Kidney epithelial cell (primary cell): ENCODE results near the gene WWC2. TPM values are rescaled to one million over a fixed set of nuclear protein-coding genes. Genes with fewer than 3 reads are reported as not detected.

Source experiments
- DNase-seq: peaks from one replicate; pipeline ENCODE4 v3.0.0-alpha.2; 2010; ENCODE audit warnings: low read depth
- H3K27me3 ChIP-seq: 2 replicates; pipeline ENCODE4 v1.6.0; 2011; ENCODE audit warnings: low read length; ENCODE audit not compliant: control insufficient read depth, insufficient read depth
- H3K36me3 ChIP-seq: 2 replicates; pipeline ENCODE4 v1.5.1; 2011; ENCODE audit warnings: low read length; ENCODE audit not compliant: control insufficient read depth, insufficient read depth
- H3K4me3 ChIP-seq: 2 replicates; pipeline ENCODE4 v1.5.1; 2011; ENCODE audit warnings: low read depth, mild to moderate bottlenecking, control low read depth, low read length
- total RNA-seq: library from RNA; depleted of rRNA; stranded (reverse); fragments of >200 nt; gene quantifications from 2 replicates; pipeline ENCODE4 v1.2.3, GENCODE V29; 2015
- TF ChIP-seq, protein P1 (sequence below): IDR thresholded peaks from 2 replicates; pipeline ENCODE4 v1.5.1; 2011; ENCODE audit warnings: mild to moderate bottlenecking, moderate library complexity, low read length, control low read depth, inconsistent platforms; ENCODE audit not compliant: insufficient read depth, poor library complexity, severe bottlenecking

WWC2 gene
- total RNA-seq, 1 donor from 2014 or later: 29.0 TPM

DNA sequence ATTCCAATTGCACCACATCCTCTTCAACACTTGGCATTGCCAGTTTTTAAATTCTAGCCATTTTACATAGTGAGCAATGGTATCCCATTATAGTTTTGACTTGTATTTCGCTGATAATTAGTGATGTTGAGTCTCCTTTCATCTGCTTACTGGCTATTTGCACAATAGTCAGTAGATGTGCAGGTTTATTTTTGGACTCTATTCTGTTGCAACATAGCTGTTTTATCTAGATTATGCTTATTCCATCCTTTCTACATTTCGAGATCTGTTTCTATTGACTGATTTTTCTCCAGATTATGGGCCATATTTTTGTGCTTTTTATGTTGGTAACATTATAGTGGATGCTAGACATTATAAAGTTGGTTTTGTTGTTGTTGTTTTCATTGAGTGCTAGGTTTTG is 106.1 kb downstream of the WWC2 start:
- Histone ChIP-seq H3K27me3 (no peaks in the 10 kb centered on the region), H3K36me3 (no peaks in the 10 kb centered on the region), H3K4me3 (no peak overlapping the region)
- no peak for DNase-seq
- TF ChIP-seq, protein P1, sequence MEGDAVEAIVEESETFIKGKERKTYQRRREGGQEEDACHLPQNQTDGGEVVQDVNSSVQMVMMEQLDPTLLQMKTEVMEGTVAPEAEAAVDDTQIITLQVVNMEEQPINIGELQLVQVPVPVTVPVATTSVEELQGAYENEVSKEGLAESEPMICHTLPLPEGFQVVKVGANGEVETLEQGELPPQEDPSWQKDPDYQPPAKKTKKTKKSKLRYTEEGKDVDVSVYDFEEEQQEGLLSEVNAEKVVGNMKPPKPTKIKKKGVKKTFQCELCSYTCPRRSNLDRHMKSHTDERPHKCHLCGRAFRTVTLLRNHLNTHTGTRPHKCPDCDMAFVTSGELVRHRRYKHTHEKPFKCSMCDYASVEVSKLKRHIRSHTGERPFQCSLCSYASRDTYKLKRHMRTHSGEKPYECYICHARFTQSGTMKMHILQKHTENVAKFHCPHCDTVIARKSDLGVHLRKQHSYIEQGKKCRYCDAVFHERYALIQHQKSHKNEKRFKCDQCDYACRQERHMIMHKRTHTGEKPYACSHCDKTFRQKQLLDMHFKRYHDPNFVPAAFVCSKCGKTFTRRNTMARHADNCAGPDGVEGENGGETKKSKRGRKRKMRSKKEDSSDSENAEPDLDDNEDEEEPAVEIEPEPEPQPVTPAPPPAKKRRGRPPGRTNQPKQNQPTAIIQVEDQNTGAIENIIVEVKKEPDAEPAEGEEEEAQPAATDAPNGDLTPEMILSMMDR: no peak

DNA sequence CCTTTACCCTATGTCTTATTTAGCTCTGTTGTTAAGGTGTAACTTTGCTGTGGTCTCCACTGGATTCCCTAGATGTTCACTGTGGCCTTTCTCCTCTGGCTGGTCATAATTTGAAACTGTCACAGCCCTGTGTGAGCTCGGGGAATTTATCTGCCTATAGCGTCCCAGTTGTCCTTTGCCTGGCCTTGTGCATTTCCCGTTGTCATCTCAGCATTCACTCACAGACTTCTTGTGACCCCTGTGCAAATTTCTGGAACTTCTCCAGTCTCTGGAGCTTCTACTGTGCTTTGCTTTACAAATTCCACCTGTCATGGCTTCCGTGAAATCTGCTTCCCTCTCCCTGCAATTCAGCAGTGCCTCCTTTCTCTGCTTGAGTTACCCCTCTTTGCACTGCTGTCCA is 106.7 kb downstream of the WWC2 start:
- no peak overlapping the region for H3K4me3 ChIP-seq
- no peak for DNase-seq
- TF ChIP-seq, protein P1: no peak

DNA sequence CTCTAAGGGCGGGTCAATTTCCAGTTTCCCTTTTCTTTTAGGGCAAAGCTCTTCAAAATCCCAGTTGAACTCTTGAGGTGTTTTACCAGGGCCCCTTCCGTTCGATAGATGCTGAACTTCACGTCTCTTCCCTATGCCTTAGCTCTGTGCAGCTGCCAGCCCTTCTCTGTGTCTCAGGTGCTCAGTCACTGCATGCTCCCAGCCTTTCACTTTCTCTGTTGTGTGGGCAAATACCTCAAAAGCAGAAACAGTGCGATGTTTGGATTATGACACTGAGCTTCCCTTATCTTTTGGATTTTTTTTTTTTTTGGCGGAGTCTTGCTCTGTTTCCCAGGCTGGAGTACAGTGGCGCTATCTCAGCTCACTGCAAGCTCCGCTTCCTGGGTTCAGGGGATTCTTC is 112.5 kb downstream of the WWC2 start:
- Histone ChIP-seq H3K27me3 (no peaks in the 10 kb centered on the region), H3K4me3 (no peak overlapping the region), H3K36me3 (no peaks in the 10 kb centered on the region)
- DNase-seq: no peak
- TF ChIP-seq, protein P1: no peak

More for the DNA sequence above, 106.7 kb downstream of the WWC2 start:
- Histone ChIP-seq H3K36me3 (no peaks in the 10 kb centered on the region), H3K27me3 (no peaks in the 10 kb centered on the region)

DNA sequence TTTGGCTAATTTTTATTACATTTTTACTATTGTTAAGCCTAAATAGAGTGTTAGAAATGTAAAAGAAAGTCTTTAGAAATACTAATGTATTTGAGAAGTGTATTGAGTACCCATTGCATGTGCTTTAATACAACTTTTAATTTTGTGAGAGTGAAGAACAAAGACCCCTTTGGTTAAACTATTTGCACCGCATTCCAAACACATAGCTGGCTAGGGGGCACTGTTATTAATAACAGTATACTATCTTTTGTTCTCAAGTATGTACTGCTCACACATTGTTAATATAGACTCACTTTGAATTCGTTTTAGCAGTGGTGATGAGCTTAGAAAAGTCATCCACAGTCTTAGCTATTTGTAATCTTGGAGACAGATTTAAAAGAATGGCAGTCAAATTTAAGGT is 114.9 kb downstream of the WWC2 start:
- H3K4me3 ChIP-seq: no peak overlapping the region
- H3K36me3 ChIP-seq: no peaks in the 10 kb centered on the region
- no peak for DNase-seq
- TF ChIP-seq, protein P1: no peak
- no peaks in the 10 kb centered on the region for H3K27me3 ChIP-seq

DNA sequence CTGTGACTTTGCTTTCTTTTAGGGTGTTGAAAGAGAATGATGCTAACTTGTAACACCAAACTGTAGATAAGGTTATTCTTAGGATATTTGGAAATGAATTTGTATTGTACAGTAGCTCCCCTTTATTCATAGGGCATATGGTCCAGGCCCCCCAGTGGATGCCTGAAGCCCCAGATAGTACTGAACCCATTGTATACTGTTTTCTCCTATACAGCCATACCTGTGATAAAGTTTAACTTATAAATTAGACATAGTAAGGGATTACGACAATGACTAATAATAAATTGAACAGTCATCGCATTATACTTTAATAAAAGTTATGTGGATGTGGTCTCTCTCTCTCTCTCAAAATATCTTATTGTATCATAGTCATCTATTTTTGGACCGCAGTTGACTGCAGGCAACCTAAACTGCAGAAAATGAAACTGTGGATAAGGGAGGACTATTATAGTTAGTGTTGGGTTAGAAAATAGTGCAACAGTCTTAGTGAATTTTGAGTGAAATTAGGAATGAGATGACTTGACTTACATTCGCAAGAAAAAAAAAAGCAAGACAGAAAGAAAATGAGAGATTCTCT is 115.9 kb downstream of the WWC2 start:
- no peak overlapping the region for H3K4me3 ChIP-seq
- H3K36me3 ChIP-seq: no peaks in the 10 kb centered on the region
- TF ChIP-seq, protein P1: no peak
- DNase-seq: no peak
- no peaks in the 10 kb centered on the region for H3K27me3 ChIP-seq

DNA sequence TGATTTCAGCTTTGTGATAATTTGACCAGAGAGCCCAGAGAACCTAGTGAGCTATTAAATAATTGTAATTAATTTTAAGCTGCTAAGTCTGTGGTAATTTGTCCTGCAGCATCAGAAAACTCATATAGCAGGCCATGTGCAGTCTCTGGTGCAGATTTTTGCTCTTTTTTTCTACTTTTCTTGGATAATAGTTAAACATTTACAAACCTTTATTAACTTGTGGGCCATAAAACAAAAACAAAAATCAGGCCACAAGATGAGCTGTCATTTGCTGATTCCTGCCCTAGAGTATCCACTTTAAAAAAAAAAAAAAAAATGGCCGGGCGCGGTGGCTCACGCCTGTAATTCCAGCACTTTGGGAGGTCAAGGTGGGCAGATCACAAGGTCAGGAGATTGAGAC is 121.2 kb downstream of the WWC2 start:
- Histone ChIP-seq H3K36me3 (no peaks in the 10 kb centered on the region), H3K27me3 (no peaks in the 10 kb centered on the region), H3K4me3 (no peak overlapping the region)
- DNase-seq: no peak
- TF ChIP-seq, protein P1: no peak
